HepG2 (cell line): ENCODE measurements around the gene ANO6. TPM values are rescaled to one million over a fixed set of nuclear protein-coding genes. Genes with fewer than 3 reads are reported as not detected.

Source experiments
- ASH2L ChIP-seq: fragments of 300-600, 200-600 bp; sonication (generic); IDR thresholded peaks from 2 replicates; pipeline ENCODE4 v1.7.0; 2017; ENCODE audit warnings: low read depth, mild to moderate bottlenecking, moderate library complexity, mixed read lengths, low read length; ENCODE audit not compliant: insufficient read length
- ISL2 ChIP-seq: sonication (generic); formaldehyde crosslinking; IDR thresholded peaks from 2 replicates; pipeline ENCODE4 v1.5.0; 2020; ENCODE audit warnings: missing genetic modification reagents
- KAT8 ChIP-seq: IDR thresholded peaks from 2 replicates; pipeline ENCODE4 v1.6.1; 2016; ENCODE audit warnings: missing genetic modification reagents, missing compliant biosample characterization
- KDM5B ChIP-seq: sonication (generic); formaldehyde crosslinking; IDR thresholded peaks from 2 replicates; pipeline ENCODE4 v1.4.0; 2020; ENCODE audit warnings: missing genetic modification reagents, mild to moderate bottlenecking, borderline replicate concordance
- NR2F6 ChIP-seq, 2 experiments: IDR thresholded peaks; 2 replicates each; pipeline ENCODE4 v1.6.1; 2016; ENCODE audit warnings: antibody characterized with exemption in 1 of 2, mild to moderate bottlenecking in 1 of 2
- PCBP1 ChIP-seq: fragments of 200-400 bp; formaldehyde crosslinking; IDR thresholded peaks from 2 replicates; pipeline ENCODE4 v1.6.1; 2017; ENCODE audit warnings: mild to moderate bottlenecking, low read depth, low read length, borderline replicate concordance
- POLR2G ChIP-seq: fragments of 200-400 bp; formaldehyde crosslinking; IDR thresholded peaks from 2 replicates; pipeline ENCODE4 v1.6.1; 2018; ENCODE audit warnings: mild to moderate bottlenecking, low read depth, low read length, moderate library complexity
- RBFOX2 ChIP-seq: fragments of 200-400 bp; formaldehyde crosslinking; IDR thresholded peaks from 2 replicates; pipeline ENCODE4 v1.6.1; 2017; ENCODE audit warnings: low read depth, mild to moderate bottlenecking, low read length
- RORA ChIP-seq: sonication (generic); formaldehyde crosslinking; IDR thresholded peaks from 2 replicates; pipeline ENCODE4 v1.5.0; 2020; ENCODE audit warnings: mild to moderate bottlenecking, missing genetic modification reagents, moderate library complexity
- SAP130 ChIP-seq: IDR thresholded peaks from 2 replicates; pipeline ENCODE4 v1.6.1; 2016; ENCODE audit warnings: low read depth
- SNAPC4 ChIP-seq: sonication (generic); formaldehyde crosslinking; IDR thresholded peaks from 2 replicates; pipeline ENCODE4 v1.4.0; 2020; ENCODE audit warnings: mild to moderate bottlenecking, missing genetic modification reagents
- ZBTB8A ChIP-seq: sonication (generic); formaldehyde crosslinking; IDR thresholded peaks from 2 replicates; pipeline ENCODE4 v1.4.0; 2020; ENCODE audit warnings: mild to moderate bottlenecking, low read depth, missing genetic modification reagents, borderline replicate concordance
- ZFY ChIP-seq: sonication (generic); formaldehyde crosslinking; IDR thresholded peaks from 2 replicates; pipeline ENCODE4 v1.4.0; 2020; ENCODE audit warnings: missing genetic modification reagents
- ZNF24 ChIP-seq: fragments of 450-650 bp; IDR thresholded peaks from 2 replicates; pipeline ENCODE4 v1.6.1; 2017; ENCODE audit warnings: antibody characterized with exemption, mild to moderate bottlenecking
- ZNF331 ChIP-seq: sonication (generic); formaldehyde crosslinking; IDR thresholded peaks from 2 replicates; pipeline ENCODE4 v1.4.0; 2020; ENCODE audit warnings: missing genetic modification reagents
- ZNF335 ChIP-seq: sonication (generic); formaldehyde crosslinking; IDR thresholded peaks from 2 replicates; pipeline ENCODE4 v1.4.0; 2020; ENCODE audit warnings: missing genetic modification reagents
- ZNF556 ChIP-seq: sonication (generic); formaldehyde crosslinking; IDR thresholded peaks from 2 replicates; pipeline ENCODE4 v1.4.0; 2020; ENCODE audit warnings: mild to moderate bottlenecking, missing genetic modification reagents, borderline replicate concordance
- polyA plus RNA-seq, 8 experiments: library from polyadenylated mRNA; depleted of rRNA in 3 of 8; stranded (reverse) in 7 of 8; unstranded in 1 of 8; fragments of >200 nt; fragmentation: Illumina TruSeq in 4 of 8; extraction: Trizol in 4 of 8; gene quantifications; 2 replicates each; pipeline versions ENCODE4 v1.2.1 to v1.2.3, GENCODE V29; 2011 to 2016; ENCODE audit warnings: low read depth in 4 of 8, missing spikeins in 1 of 8, mixed read lengths in 1 of 8; ENCODE audit not compliant: insufficient read depth in 1 of 8
- total RNA-seq, 5 experiments: library from RNA; depleted of rRNA; stranded (reverse); fragments of >200 nt; fragmentation: Illumina TruSeq; extraction: Trizol; gene quantifications; 2 replicates each; pipeline ENCODE4 v1.2.3, GENCODE V29; 2016; ENCODE audit warnings: low read depth in 1 of 5
- TF ChIP-seq, protein P1 (sequence below): sonication (generic); formaldehyde crosslinking; conservative IDR thresholded peaks from 2 replicates; pipeline ENCODE4 v1.4.0; 2020; ENCODE audit warnings: mild to moderate bottlenecking, missing genetic modification reagents, moderate library complexity

ANO6 gene
- total and polyA plus RNA-seq, 2 of the 13 experiments (the other 11 are each of a cell fraction or from before 2014, with no cell fraction given): 37.8 to 57.1 TPM

DNA sequence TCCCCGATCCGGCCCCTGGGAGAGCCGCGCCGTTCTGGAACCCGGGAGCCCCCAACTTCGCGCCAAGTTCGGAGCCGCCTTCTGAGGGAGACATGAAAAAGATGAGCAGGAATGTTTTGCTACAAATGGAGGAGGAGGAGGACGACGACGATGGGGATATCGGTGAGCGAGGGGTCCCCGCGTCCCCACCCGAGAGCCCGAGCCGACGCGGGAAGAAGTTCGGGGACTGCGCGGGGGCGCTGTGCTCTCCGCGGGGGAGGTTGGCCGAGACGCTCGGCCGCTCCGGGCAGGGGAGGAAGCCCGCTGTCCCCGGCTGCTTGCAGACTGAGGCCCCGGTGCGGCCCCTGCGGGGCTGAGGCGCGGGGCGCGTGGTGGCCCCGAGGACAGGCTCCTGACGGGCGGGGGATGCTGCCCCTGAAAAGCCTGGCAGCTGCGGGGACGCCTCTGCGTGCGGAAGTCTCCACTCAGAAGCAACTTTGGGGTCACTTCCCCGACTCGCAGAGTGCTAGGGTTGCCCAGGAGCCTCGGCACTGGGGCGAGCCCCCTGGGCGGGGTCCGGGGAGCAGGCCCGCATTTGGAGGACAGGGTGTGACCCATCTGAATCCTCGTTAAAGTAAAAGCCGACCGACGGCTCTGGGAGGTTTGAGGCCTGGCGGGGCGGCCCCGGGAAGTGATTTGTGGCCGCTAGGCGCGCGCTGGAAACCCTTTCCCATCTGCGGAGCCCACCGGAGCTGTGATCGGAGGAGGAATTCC is 511 bp downstream of the ANO6 start (continued):
- TF ChIP-seq SNAPC4 (no peak), ZBTB8A (no peak), KDM5B (CRISPR knock-in tag) (peak; percentile 2; the same call in 1 of the 2 replicates), ASH2L (peak; percentile 73), NR2F6 (IDR thresholded peaks at IDR 0.05) (no peak), NR2F6 (CRISPR knock-in tag; IDR thresholded peaks at IDR 0.05) (no peak), SAP130 (0 out of 2 replicates have a peak, but pooled peaks have one; percentile 40), ZFY (CRISPR knock-in tag) (peak; percentile 68), ZNF556 (CRISPR knock-in tag) (0 out of 2 replicates have a peak, but pooled peaks have one; percentile 10), ZNF24 (no peak), POLR2G (peak; percentile 13; the same call in 1 of the 2 replicates), ZNF331 (no peak), ISL2 (no peak), KAT8 (peak; percentile 20; the same call in 1 of the 2 replicates), ZNF335 (CRISPR knock-in tag) (no peak), RORA (CRISPR knock-in tag) (0 out of 2 replicates have a peak, but pooled peaks have one; percentile 13), RBFOX2 (peak; percentile 69), PCBP1 (0 out of 2 replicates have a peak, but pooled peaks have one; percentile 17)
- TF ChIP-seq, protein P1, sequence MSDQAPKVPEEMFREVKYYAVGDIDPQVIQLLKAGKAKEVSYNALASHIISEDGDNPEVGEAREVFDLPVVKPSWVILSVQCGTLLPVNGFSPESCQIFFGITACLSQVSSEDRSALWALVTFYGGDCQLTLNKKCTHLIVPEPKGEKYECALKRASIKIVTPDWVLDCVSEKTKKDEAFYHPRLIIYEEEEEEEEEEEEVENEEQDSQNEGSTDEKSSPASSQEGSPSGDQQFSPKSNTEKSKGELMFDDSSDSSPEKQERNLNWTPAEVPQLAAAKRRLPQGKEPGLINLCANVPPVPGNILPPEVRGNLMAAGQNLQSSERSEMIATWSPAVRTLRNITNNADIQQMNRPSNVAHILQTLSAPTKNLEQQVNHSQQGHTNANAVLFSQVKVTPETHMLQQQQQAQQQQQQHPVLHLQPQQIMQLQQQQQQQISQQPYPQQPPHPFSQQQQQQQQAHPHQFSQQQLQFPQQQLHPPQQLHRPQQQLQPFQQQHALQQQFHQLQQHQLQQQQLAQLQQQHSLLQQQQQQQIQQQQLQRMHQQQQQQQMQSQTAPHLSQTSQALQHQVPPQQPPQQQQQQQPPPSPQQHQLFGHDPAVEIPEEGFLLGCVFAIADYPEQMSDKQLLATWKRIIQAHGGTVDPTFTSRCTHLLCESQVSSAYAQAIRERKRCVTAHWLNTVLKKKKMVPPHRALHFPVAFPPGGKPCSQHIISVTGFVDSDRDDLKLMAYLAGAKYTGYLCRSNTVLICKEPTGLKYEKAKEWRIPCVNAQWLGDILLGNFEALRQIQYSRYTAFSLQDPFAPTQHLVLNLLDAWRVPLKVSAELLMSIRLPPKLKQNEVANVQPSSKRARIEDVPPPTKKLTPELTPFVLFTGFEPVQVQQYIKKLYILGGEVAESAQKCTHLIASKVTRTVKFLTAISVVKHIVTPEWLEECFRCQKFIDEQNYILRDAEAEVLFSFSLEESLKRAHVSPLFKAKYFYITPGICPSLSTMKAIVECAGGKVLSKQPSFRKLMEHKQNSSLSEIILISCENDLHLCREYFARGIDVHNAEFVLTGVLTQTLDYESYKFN (CRISPR knock-in tag): no peak
